GM23248 (cell line): Measurements from ENCODE around the gene PCBP3.

Source experiments
- EZH2 ChIP-seq: fragments of 200-600 bp; sonication (generic); IDR thresholded peaks from 2 replicates; pipeline ENCODE4 v1.6.1; 2018; ENCODE audit warnings: antibody characterized with exemption, mild to moderate bottlenecking; ENCODE audit not compliant: insufficient read depth, poor library complexity, severe bottlenecking
- EZH2phosphoT487 ChIP-seq: fragments of 200-600 bp; sonication (generic); IDR thresholded peaks from 2 replicates; pipeline ENCODE4 v1.6.1; 2018; ENCODE audit warnings: antibody characterized with exemption, moderate library complexity, mild to moderate bottlenecking, low read depth; ENCODE audit not compliant: insufficient read depth

DNA sequence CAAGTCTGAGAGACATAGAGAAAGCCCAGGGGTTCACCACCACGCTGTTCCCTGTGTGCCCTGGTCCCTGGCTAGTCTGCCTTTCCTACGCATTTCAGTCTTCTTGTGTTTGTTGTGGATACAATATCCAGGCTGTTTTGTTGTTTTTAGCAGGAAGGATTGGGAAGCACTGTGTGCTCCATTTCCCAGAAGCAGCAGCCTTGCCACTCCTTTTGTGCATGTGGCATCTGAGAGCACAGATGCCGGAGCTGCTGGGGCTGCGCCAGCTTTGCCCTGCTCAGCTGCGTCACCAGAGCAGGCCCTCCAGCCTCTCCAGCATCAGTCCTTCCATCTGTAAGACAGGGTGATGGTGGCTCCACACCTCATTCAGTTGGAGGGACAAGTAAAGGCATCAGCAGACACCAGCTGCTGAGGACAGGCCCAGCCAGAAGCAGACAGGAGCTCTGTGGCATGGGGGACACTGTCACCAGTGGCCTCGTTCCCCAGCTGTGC, 243.6 kb downstream of the PCBP3 start:
- no peak for TF ChIP-seq EZH2phosphoT487
- no peak for TF ChIP-seq EZH2
